HepG2 (cell line): ENCODE results near the gene ATG13. TPM values are rescaled to one million over a fixed set of nuclear protein-coding genes. Genes with fewer than 3 reads are reported as not detected.

Experiments
- ATAC-seq: fragments of 200-7000 bp; cut with Tn5 transposase; 3 replicates; pipeline ENCODE4 v1.9.1; 2020; ENCODE audit warnings: mild to moderate bottlenecking, moderate library complexity
- BruUV-seq: library from RNA; stranded (reverse); fragments of 400-500 nt; replicated peaks from 2 replicates; lab custom pipeline; 2021; lab: Mats Ljungman, UMichigan
- CTCF ChIA-PET: fragments of 300-600 bp; formaldehyde crosslinking; extraction: SDS; loops from one replicate; lab custom pipeline; 2021; ENCODE audit warnings: low total read pairs, inconsistent platforms, low intra/inter-chr PET ratio; lab: Yijun Ruan, JAX
- POLR2A ChIA-PET: fragments of 350-600 bp; sonication (Branson Sonifier 250); formaldehyde crosslinking; loops from one replicate; lab custom pipeline; 2020; ENCODE audit warnings: antibody characterized with exemption, inconsistent platforms; lab: Yijun Ruan, JAX
- DNase-seq: peaks from one replicate; pipeline ENCODE4 v3.0.0-alpha.2; 2015; ENCODE audit warnings: low spot score
- FAIRE-seq: peaks from 3 replicates; lab custom pipeline; 2011; peaks lifted over from hg19 to GRCh38; lab: Jason Lieb, UNC
- H2AFZ ChIP-seq: one replicate; pipeline ENCODE4 v1.6.1; 2011; ENCODE audit warnings: low read length, inconsistent platforms
- H3K27ac ChIP-seq: fragments of 300-600 bp; 3 replicates; pipeline ENCODE4 v1.8.0; 2011; ENCODE audit warnings: mixed run types, mild to moderate bottlenecking, mixed read lengths, low read length, inconsistent platforms; ENCODE audit not compliant: insufficient read depth; ENCODE audit errors: extremely low read length
- H3K27me3 ChIP-seq, 2 experiments: fragments of 200-600 bp in 1 of 2; 2 replicates in 1 of 2; 3 replicates in 1 of 2; pipeline versions ENCODE4 v1.6.0 to v1.8.0; 2011; ENCODE audit warnings: low read length in 2 of 2, mild to moderate bottlenecking in 2 of 2, moderate library complexity in 2 of 2, inconsistent platforms in 1 of 2; ENCODE audit not compliant: insufficient read depth in 2 of 2, control insufficient read depth in 1 of 2
- H3K36me3 ChIP-seq, 2 experiments: fragments of 200-600 bp in 1 of 2; replicated peaks in 1 of 2; 2 replicates in 1 of 2; 3 replicates in 1 of 2; pipeline versions ENCODE4 v1.5.1 to v1.8.0; 2011; ENCODE audit warnings: low read length in 2 of 2, inconsistent platforms in 1 of 2; ENCODE audit not compliant: insufficient read depth in 2 of 2, control insufficient read depth in 1 of 2
- H3K4me1 ChIP-seq: 2 replicates; pipeline ENCODE4 v1.5.1; 2012; ENCODE audit warnings: low read length, inconsistent platforms; ENCODE audit not compliant: insufficient read depth
- H3K4me2 ChIP-seq: 2 replicates; pipeline ENCODE4 v1.6.0; 2011; ENCODE audit warnings: low read depth, low read length, inconsistent platforms
- H3K4me3 ChIP-seq, 3 experiments: fragments of 200-600 bp in 1 of 3; sonication (generic), shearing (Covaris generic) in 1 of 3; replicated peaks in 1 of 3; 2 replicates each; pipeline ENCODE4 v1.5.1; 2011 to 2016; ENCODE audit warnings: low read length in 3 of 3, inconsistent platforms in 2 of 3, low read depth in 2 of 3, mild to moderate bottlenecking in 2 of 3, control low read depth in 1 of 3, mixed read lengths in 1 of 3; ENCODE audit not compliant: insufficient read depth in 1 of 3
- H3K79me2 ChIP-seq: one replicate; pipeline ENCODE4 v1.6.1; 2011; ENCODE audit warnings: low read length, inconsistent platforms; ENCODE audit not compliant: insufficient read depth
- H3K9ac ChIP-seq: 2 replicates; pipeline ENCODE4 v1.6.0; 2011; ENCODE audit warnings: mild to moderate bottlenecking, low read depth, low read length, inconsistent platforms; ENCODE audit not compliant: insufficient read depth
- H3K9me3 ChIP-seq: 2 replicates; pipeline ENCODE4 v1.5.1; 2012; ENCODE audit warnings: mild to moderate bottlenecking, low read length
- H4K20me1 ChIP-seq: 2 replicates; pipeline ENCODE4 v1.6.0; 2011; ENCODE audit warnings: inconsistent platforms, mild to moderate bottlenecking, low read length, moderate library complexity; ENCODE audit not compliant: insufficient read depth
- HMG20B ChIP-seq: conservative IDR thresholded peaks from 2 replicates; pipeline ENCODE4 v1.6.1; 2016; ENCODE audit warnings: missing genetic modification reagents, missing compliant biosample characterization
- ZBTB33 ChIP-seq: sonication (generic); formaldehyde crosslinking; IDR thresholded peaks from 2 replicates; pipeline ENCODE4 v1.4.0; 2020; ENCODE audit warnings: missing genetic modification reagents
- ZFYVE20 ChIP-seq: sonication (generic); formaldehyde crosslinking; IDR thresholded peaks from 2 replicates; pipeline ENCODE4 v1.8.0; 2023; ENCODE audit warnings: low read depth, mild to moderate bottlenecking, moderate library complexity, missing genetic modification reagents, borderline replicate concordance
- ZNF605 ChIP-seq: sonication (generic); formaldehyde crosslinking; IDR thresholded peaks from 2 replicates; pipeline ENCODE4 v1.8.0; 2022; ENCODE audit warnings: mild to moderate bottlenecking, missing genetic modification reagents
- ZSCAN29 ChIP-seq: sonication (generic); formaldehyde crosslinking; conservative IDR thresholded peaks from 2 replicates; pipeline ENCODE4 v1.4.0; 2020; ENCODE audit warnings: mild to moderate bottlenecking, missing genetic modification reagents
- WGBS: methylation state at CpG from one replicate; pipeline ENCODE4 v1.1.6; 2017; ENCODE audit warnings: low lambda C conversion rate; 5-methylcytosine and 5-hydroxymethylcytosine counted together
- in situ Hi-C: cut with HindIII; loops from 2 replicates; pipeline ENCODE4 v1.10.0; 2017; ENCODE audit warnings: low pct_unique_long_range_greater_than_20kb; ENCODE audit not compliant: extremely low pct_ligation_motif_present
- intact Hi-C: fragments of 100-400 bp; cut with micrococcal nuclease; formaldehyde crosslinking; loops from one replicate; pipeline ENCODE4 v1.10.0; 2022; ENCODE audit not compliant: unreplicated experiment
- polyA plus RNA-seq, 8 experiments: library from polyadenylated mRNA; depleted of rRNA in 3 of 8; stranded (reverse) in 7 of 8; unstranded in 1 of 8; fragments of >200 nt; fragmentation: Illumina TruSeq in 4 of 8; extraction: Trizol in 4 of 8; gene quantifications; 2 replicates each; pipeline versions ENCODE4 v1.2.1 to v1.2.3, GENCODE V29; 2011 to 2016; ENCODE audit warnings: low read depth in 4 of 8, missing spikeins in 1 of 8, mixed read lengths in 1 of 8; ENCODE audit not compliant: insufficient read depth in 1 of 8
- total RNA-seq, 5 experiments: library from RNA; depleted of rRNA; stranded (reverse); fragments of >200 nt; fragmentation: Illumina TruSeq; extraction: Trizol; gene quantifications; 2 replicates each; pipeline ENCODE4 v1.2.3, GENCODE V29; 2016; ENCODE audit warnings: low read depth in 1 of 5
- TF ChIP-seq, protein P1 (sequence below): sonication (generic); formaldehyde crosslinking; IDR thresholded peaks from 2 replicates; pipeline ENCODE4 v1.5.0; 2020; ENCODE audit warnings: missing genetic modification reagents
- TF ChIP-seq, protein P2 (sequence below), 2 experiments: sonication (generic) in 1 of 2; formaldehyde crosslinking in 1 of 2; IDR thresholded peaks; 2 replicates each; pipeline versions ENCODE4 v1.4.0 to v1.6.1; 2016 to 2020; ENCODE audit warnings: borderline replicate concordance in 1 of 2, low read depth in 1 of 2, mild to moderate bottlenecking in 1 of 2, missing genetic modification reagents in 1 of 2

The ATG13 gene
- total and polyA plus RNA-seq, 2 of the 13 experiments (the other 11 are each of a cell fraction or from before 2014, with no cell fraction given): 55.0 to 77.3 TPM

DNA sequence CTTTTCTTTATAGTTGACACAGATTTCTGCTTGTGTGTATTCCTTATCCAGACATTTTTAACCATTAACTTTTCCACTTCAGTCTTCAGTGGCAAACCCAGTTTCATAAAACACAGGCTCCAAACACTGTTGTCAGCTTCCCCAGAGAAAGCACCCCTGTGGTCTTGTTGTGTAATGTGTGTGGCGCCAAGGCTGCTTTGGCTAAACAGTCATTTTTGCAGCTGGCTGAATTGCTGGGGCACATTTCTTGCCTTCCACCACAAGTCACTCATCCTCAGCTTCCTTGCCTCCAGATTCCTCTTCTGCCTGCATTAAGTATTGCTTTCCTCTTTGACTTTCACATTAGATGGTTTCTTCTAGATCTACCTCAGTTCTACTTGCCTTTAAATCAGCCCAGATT, 42.6 kb downstream of the ATG13 start:
- no peak overlapping the region for H3K4me3 ChIP-seq
- no peaks in the 10 kb centered on the region for H4K20me1 ChIP-seq
- H3K9me3 ChIP-seq: no peaks in the 10 kb centered on the region
- in situ Hi-C loops (no loop called here), intact Hi-C loops (no loop called here)
- no TSS peak for BruUV-seq
- TF ChIP-seq, protein P1, sequence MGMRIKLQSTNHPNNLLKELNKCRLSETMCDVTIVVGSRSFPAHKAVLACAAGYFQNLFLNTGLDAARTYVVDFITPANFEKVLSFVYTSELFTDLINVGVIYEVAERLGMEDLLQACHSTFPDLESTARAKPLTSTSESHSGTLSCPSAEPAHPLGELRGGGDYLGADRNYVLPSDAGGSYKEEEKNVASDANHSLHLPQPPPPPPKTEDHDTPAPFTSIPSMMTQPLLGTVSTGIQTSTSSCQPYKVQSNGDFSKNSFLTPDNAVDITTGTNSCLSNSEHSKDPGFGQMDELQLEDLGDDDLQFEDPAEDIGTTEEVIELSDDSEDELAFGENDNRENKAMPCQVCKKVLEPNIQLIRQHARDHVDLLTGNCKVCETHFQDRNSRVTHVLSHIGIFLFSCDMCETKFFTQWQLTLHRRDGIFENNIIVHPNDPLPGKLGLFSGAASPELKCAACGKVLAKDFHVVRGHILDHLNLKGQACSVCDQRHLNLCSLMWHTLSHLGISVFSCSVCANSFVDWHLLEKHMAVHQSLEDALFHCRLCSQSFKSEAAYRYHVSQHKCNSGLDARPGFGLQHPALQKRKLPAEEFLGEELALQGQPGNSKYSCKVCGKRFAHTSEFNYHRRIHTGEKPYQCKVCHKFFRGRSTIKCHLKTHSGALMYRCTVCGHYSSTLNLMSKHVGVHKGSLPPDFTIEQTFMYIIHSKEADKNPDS (CRISPR knock-in tag): no peak
- peak; percentile 54; the same call in 1 of the 2 replicates for TF ChIP-seq ZBTB33 (CRISPR knock-in tag)
- H3K4me2 ChIP-seq: no peak overlapping the region
- no peaks in the 10 kb centered on the region for H3K27me3 ChIP-seq
- FAIRE-seq: no peak
- DNase-seq: no peak
- H2AFZ ChIP-seq: no peak overlapping the region
- ChIA-PET CTCF (no interaction called here), POLR2A (no interaction called here)
- ATAC-seq: no peak
- H3K79me2 ChIP-seq: no peaks in the 10 kb centered on the region
- peaks cover 37 to 83% of the 10 kb centered on the region in 2 experiments for H3K36me3 ChIP-seq
- H3K9ac ChIP-seq: no peak overlapping the region
- no peak overlapping the region for H3K27ac ChIP-seq
- 100% methylated on average over 1 of the region's 1 CpG for WGBS
- H3K4me1 ChIP-seq: no peaks in the 10 kb centered on the region

DNA sequence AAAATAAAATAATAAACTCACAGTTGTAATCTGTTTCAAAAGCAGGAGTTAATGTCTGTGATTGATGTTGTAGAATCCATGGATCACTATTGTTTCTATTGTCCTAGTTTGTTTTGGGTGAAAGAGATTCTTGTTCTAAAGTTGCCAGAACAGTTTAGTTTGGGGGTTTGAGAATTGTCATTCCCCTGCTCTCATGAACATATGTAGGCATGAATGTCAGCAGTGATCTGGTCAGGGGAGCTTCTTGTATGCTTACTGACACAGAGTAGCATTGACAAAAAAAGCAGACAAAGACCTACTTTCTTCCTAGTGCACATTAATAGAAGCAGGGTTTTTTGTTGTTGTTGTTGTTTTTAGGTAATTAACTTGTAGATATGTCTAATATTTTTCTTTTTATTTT, 44.5 kb downstream of the ATG13 start:
- FAIRE-seq (no peak), ATAC-seq (no peak), DNase-seq (no peak)
- no peaks in the 10 kb centered on the region for H4K20me1 ChIP-seq
- peaks cover 36 to 88% of the 10 kb centered on the region in 2 experiments for H3K36me3 ChIP-seq
- no peak overlapping the region for H3K9ac ChIP-seq
- CTCF ChIA-PET: no interaction called here
- in situ Hi-C loops: no loop called here
- H3K9me3 ChIP-seq: no peaks in the 10 kb centered on the region
- H3K4me1 ChIP-seq: no peaks in the 10 kb centered on the region
- no peak overlapping the region for H3K27ac ChIP-seq
- H3K4me3 ChIP-seq: no peak overlapping the region
- no peaks in the 10 kb centered on the region for H3K79me2 ChIP-seq
- no peak overlapping the region for H2AFZ ChIP-seq
- intact Hi-C loops: no loop called here
- no peak overlapping the region for H3K4me2 ChIP-seq
- no TSS peak for BruUV-seq
- H3K27me3 ChIP-seq: no peaks in the 10 kb centered on the region
- POLR2A ChIA-PET: no interaction called here
- TF ChIP-seq ZFYVE20 (CRISPR knock-in tag): no peak
- TF ChIP-seq ZNF605 (CRISPR knock-in tag): no peak
- TF ChIP-seq, protein P2, sequence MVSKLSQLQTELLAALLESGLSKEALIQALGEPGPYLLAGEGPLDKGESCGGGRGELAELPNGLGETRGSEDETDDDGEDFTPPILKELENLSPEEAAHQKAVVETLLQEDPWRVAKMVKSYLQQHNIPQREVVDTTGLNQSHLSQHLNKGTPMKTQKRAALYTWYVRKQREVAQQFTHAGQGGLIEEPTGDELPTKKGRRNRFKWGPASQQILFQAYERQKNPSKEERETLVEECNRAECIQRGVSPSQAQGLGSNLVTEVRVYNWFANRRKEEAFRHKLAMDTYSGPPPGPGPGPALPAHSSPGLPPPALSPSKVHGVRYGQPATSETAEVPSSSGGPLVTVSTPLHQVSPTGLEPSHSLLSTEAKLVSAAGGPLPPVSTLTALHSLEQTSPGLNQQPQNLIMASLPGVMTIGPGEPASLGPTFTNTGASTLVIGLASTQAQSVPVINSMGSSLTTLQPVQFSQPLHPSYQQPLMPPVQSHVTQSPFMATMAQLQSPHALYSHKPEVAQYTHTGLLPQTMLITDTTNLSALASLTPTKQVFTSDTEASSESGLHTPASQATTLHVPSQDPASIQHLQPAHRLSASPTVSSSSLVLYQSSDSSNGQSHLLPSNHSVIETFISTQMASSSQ (IDR thresholded peaks at IDR 0.05; ENCODE audit: low read depth): no peak
- TF ChIP-seq, protein P2 (CRISPR knock-in tag; IDR thresholded peaks at IDR 0.05; ENCODE audit: borderline replicate concordance): no peak
- no peak for TF ChIP-seq HMG20B (CRISPR knock-in tag)
- TF ChIP-seq ZSCAN29 (CRISPR knock-in tag): no peak
